Keratinocyte (primary cell): ENCODE data around the gene CBR3. TPM values are rescaled to one million over a fixed set of nuclear protein-coding genes. Genes with fewer than 3 reads are reported as not detected.
"Not testable (repeated sequence)": the region's sequence is repeated elsewhere in the genome, so short reads cannot be mapped to it uniquely, and the experiment has no call there.

Source experiments
- DNase-seq: peaks from one replicate; pipeline ENCODE4 v3.0.0-alpha.2; 2011; ENCODE audit warnings: low read depth, missing footprints, low spot score
- FAIRE-seq: peaks from 2 replicates; lab custom pipeline; 2011; peaks lifted over from hg19 to GRCh38; lab: Jason Lieb, UNC
- H2AFZ ChIP-seq: 2 replicates; pipeline ENCODE4 v1.6.0; 2012; ENCODE audit warnings: low read length, control low read depth, inconsistent platforms; ENCODE audit not compliant: control insufficient read depth
- H3K27ac ChIP-seq: 2 replicates; pipeline ENCODE4 v1.5.1; 2011; ENCODE audit warnings: low read length; ENCODE audit not compliant: control insufficient read depth, insufficient read depth
- H3K27me3 ChIP-seq: 3 replicates; pipeline ENCODE4 v1.6.0; 2011; ENCODE audit warnings: low read length; ENCODE audit not compliant: control insufficient read depth, insufficient read depth; ENCODE audit errors: extremely low read depth
- H3K36me3 ChIP-seq, 2 experiments: 2 replicates in 1 of 2; 3 replicates in 1 of 2; pipeline ENCODE4 v1.5.1; 2011; ENCODE audit warnings: low read length in 2 of 2, mild to moderate bottlenecking in 1 of 2; ENCODE audit not compliant: control insufficient read depth in 2 of 2, insufficient read depth in 2 of 2; ENCODE audit errors: extremely low read depth in 1 of 2
- H3K4me1 ChIP-seq: 3 replicates; pipeline ENCODE4 v1.5.1; 2011; ENCODE audit warnings: low read length; ENCODE audit not compliant: control insufficient read depth, insufficient read depth; ENCODE audit errors: extremely low read depth
- H3K4me2 ChIP-seq: 3 replicates; pipeline ENCODE4 v1.6.0; 2011; ENCODE audit warnings: low read depth, low read length; ENCODE audit not compliant: control insufficient read depth, insufficient read depth; ENCODE audit errors: extremely low read depth
- H3K4me3 ChIP-seq, 3 experiments: fragments of 200-600 bp in 1 of 3; sonication (generic) in 1 of 3; 2 replicates in 2 of 3; 3 replicates in 1 of 3; pipeline ENCODE4 v1.5.1; 2011 to 2016; ENCODE audit warnings: low read length in 3 of 3, mild to moderate bottlenecking in 3 of 3, control low read depth in 2 of 3, inconsistent platforms in 1 of 3, low read depth in 1 of 3, mixed read lengths in 1 of 3, mixed run types in 1 of 3, moderate library complexity in 1 of 3; ENCODE audit not compliant: control insufficient read depth in 2 of 3, insufficient read depth in 2 of 3; ENCODE audit errors: extremely low read depth in 1 of 3
- H3K79me2 ChIP-seq: 2 replicates; pipeline ENCODE4 v1.6.0; 2012; ENCODE audit warnings: low read length; ENCODE audit not compliant: control insufficient read depth, insufficient read depth
- H3K9ac ChIP-seq: 3 replicates; pipeline ENCODE4 v1.6.0; 2011; ENCODE audit warnings: low read length; ENCODE audit not compliant: control insufficient read depth, insufficient read depth; ENCODE audit errors: extremely low read depth
- H3K9me1 ChIP-seq: 3 replicates; pipeline ENCODE4 v1.6.0; 2011; ENCODE audit warnings: low read length; ENCODE audit not compliant: control insufficient read depth, insufficient read depth; ENCODE audit errors: extremely low read depth
- H3K9me3 ChIP-seq: 2 replicates; pipeline ENCODE4 v1.5.1; 2012; ENCODE audit warnings: low read depth, low read length; ENCODE audit not compliant: control insufficient read depth
- H4K20me1 ChIP-seq: 3 replicates; pipeline ENCODE4 v1.6.0; 2011; ENCODE audit warnings: low read length; ENCODE audit not compliant: control insufficient read depth, insufficient read depth; ENCODE audit errors: extremely low read depth
- CTCF ChIP-seq, 3 experiments: IDR thresholded peaks in 1 of 3; conservative IDR thresholded peaks in 1 of 3; optimal IDR thresholded peaks in 1 of 3; 2 replicates in 2 of 3; 3 replicates in 1 of 3; pipeline versions ENCODE3 to v1.5.1; 2011; ENCODE audit warnings: low read length in 3 of 3, mild to moderate bottlenecking in 3 of 3, moderate library complexity in 2 of 3, control low read depth in 1 of 3, inconsistent platforms in 1 of 3; ENCODE audit not compliant: insufficient read depth in 2 of 3; ENCODE audit errors: extremely low read depth in 1 of 3
- EZH2 ChIP-seq: IDR thresholded peaks from one replicate; pipeline ENCODE4 v1.6.1; 2012; ENCODE audit warnings: inconsistent platforms, mild to moderate bottlenecking, low read length, moderate library complexity
- dilution Hi-C: fragments of 300-500 bp; cut with MboI; formaldehyde crosslinking; loops from one replicate; pipeline ENCODE4 v1.7.0; 2020; ENCODE audit warnings: low sequenced_read_pairs; ENCODE audit not compliant: extremely low pct_ligation_motif_present
- polyA plus RNA-seq, 5 experiments: library from polyadenylated mRNA; depleted of rRNA in 3 of 5; stranded (reverse) in 3 of 5; stranded (forward) in 1 of 5; unstranded in 1 of 5; fragments of >200 nt; gene quantifications; 1 replicate in 1 of 5; 2 replicates in 3 of 5; 3 replicates in 1 of 5; pipeline versions ENCODE4 v1.2.1 to v1.2.3, GENCODE V29; 2011 to 2012; ENCODE audit warnings: missing spikeins in 2 of 5, low read depth in 1 of 5, low replicate concordance in 1 of 5

CBR3 gene
- polyA plus RNA-seq, 1 donor (not counting 4 experiments of a cell fraction or from before 2014, with no cell fraction given): 1.3 TPM

DNA sequence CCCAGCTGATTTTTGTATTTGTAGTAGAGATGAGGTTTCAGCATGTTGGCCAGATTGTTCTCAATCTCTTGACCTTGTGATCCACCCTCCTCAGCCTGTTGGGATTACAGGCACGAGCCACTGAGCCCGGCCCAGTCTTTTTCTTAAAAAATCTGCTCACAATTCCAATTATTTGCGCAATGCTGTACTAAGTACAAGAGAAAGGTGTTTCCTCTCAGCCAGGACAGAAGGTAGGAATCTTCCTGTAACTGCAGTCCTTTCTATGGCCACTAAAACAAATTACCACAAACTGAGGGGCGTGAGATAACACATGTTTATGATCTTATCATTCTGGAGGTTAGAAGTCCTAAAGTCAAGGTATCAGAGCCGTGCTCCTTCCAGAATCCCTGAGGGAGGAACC, 6.9 kb upstream of the CBR3 start:
- H3K4me3 ChIP-seq: no peak overlapping the region
- TF ChIP-seq CTCF (optimal IDR thresholded peaks at IDR 0.05 in 1 of 3, IDR thresholded peaks at IDR 0.05 in 1 of 3, conservative IDR thresholded peaks at IDR 0.05 in 1 of 3; ENCODE audit: extremely low read depth in 1 of 3, insufficient read depth in 2 of 3, low read length in 3 of 3): no peak
- TF ChIP-seq EZH2: no peak
- DNase-seq (no peak), FAIRE-seq (no peak)
- no peaks in the 10 kb centered on the region for H3K9me1 ChIP-seq
- no peaks in the 10 kb centered on the region for H3K79me2 ChIP-seq
- H4K20me1 ChIP-seq: no peaks in the 10 kb centered on the region
- H3K4me1 ChIP-seq: peaks cover 12% of the 10 kb centered on the region
- dilution Hi-C loops: no loop called here
- no peak overlapping the region for H3K9ac ChIP-seq
- no peak overlapping the region for H3K27ac ChIP-seq
- no peaks in the 10 kb centered on the region for H3K36me3 ChIP-seq
- H3K27me3 ChIP-seq: no peaks in the 10 kb centered on the region
- H3K4me2 ChIP-seq: no peak overlapping the region
- no peak overlapping the region for H2AFZ ChIP-seq
- no peaks in the 10 kb centered on the region for H3K9me3 ChIP-seq

DNA sequence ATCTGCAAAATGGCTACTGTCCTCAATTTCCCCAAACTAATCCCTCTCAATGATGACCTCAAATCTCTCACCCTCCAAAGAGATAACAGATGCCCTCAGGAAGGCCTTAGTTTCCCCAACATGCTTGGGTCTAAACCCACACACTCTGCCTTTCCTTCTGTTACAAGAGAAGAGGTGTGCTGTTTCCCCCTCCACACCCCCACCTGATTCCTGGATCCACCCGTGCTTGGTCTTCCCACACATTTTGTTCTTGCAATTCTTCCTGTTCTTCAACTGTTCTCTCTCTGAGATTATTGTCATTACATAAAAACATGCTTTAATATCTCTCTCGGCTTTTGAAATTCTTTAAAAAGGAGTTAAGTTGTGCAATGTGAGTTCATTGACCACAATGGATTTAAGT, 5.7 kb upstream of the CBR3 start:
- FAIRE-seq: no peak
- no peak overlapping the region for H3K4me3 ChIP-seq
- dilution Hi-C loops: no loop called here
- no peaks in the 10 kb centered on the region for H3K27me3 ChIP-seq
- no peaks in the 10 kb centered on the region for H3K79me2 ChIP-seq
- no peak overlapping the region for H3K4me2 ChIP-seq
- no peak overlapping the region for H3K27ac ChIP-seq
- H4K20me1 ChIP-seq: no peaks in the 10 kb centered on the region
- no peaks in the 10 kb centered on the region for H3K36me3 ChIP-seq
- H3K4me1 ChIP-seq: peaks cover 14% of the 10 kb centered on the region
- TF ChIP-seq CTCF (optimal IDR thresholded peaks at IDR 0.05 in 1 of 3, IDR thresholded peaks at IDR 0.05 in 1 of 3, conservative IDR thresholded peaks at IDR 0.05 in 1 of 3; ENCODE audit: extremely low read depth in 1 of 3, insufficient read depth in 2 of 3, low read length in 3 of 3): no peak
- TF ChIP-seq EZH2: no peak
- DNase-seq: no peak
- no peaks in the 10 kb centered on the region for H3K9me1 ChIP-seq
- H3K9ac ChIP-seq: no peak overlapping the region
- H2AFZ ChIP-seq: no peak overlapping the region
- H3K9me3 ChIP-seq: no peaks in the 10 kb centered on the region

GRCh38 chr21:36130414-36130762, 4.5 kb upstream of the CBR3 start:
- H2AFZ ChIP-seq, H3K27me3 ChIP-seq, H3K9me1 ChIP-seq, H3K27ac ChIP-seq, H3K9me3 ChIP-seq, dilution Hi-C loops, H3K36me3 ChIP-seq, H3K9ac ChIP-seq, FAIRE-seq, H3K79me2 ChIP-seq, H4K20me1 ChIP-seq, DNase-seq, H3K4me3 ChIP-seq: not testable (repeated sequence)
- H3K4me2 ChIP-seq: peak overlapping the region; percentile 47
- peaks cover 24% of the 10 kb centered on the region for H3K4me1 ChIP-seq

DNA sequence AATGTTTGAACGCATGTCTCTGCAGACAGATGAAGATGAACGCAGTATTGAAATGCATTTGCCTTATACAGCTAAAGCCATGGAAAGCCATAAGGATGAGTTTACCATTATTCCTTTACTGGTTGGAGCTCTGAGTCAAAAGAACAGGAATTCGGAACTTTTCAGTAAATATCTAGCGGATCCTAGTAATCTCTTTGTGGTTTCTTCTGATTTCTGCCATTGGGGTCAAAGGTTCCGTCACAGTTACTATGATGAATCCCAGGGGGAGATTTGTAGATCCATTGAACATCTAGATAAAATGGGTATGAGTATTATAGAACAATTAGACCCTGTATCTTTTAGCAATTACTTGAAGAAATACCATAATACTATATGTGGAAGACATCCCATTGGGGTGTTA, 4.0 kb upstream of the CBR3 start:
- FAIRE-seq, H3K4me3 ChIP-seq, H3K9me3 ChIP-seq, H3K79me2 ChIP-seq, H3K4me2 ChIP-seq, dilution Hi-C loops, H4K20me1 ChIP-seq, H3K27me3 ChIP-seq, H3K36me3 ChIP-seq, H3K27ac ChIP-seq, H3K9ac ChIP-seq, DNase-seq, H2AFZ ChIP-seq, H3K9me1 ChIP-seq: not testable (repeated sequence)
- H3K4me1 ChIP-seq: peaks cover 25% of the 10 kb centered on the region
